Panc1 (cell line): ENCODE data around the gene CCAR1.

ENCODE experiments used
- POLR2AphosphoS5 ChIP-seq: IDR thresholded peaks from 2 replicates; pipeline ENCODE4 v1.6.1; 2012; ENCODE audit warnings: mild to moderate bottlenecking, low read depth, low read length, moderate library complexity
- REST ChIP-seq, 2 experiments: IDR thresholded peaks; 2 replicates each; pipeline ENCODE4 v1.6.1; 2011 to 2012; ENCODE audit warnings: low read depth in 2 of 2, control low read depth in 1 of 2, low read length in 1 of 2, mild to moderate bottlenecking in 1 of 2, moderate library complexity in 1 of 2; ENCODE audit not compliant: insufficient read depth in 1 of 2
- SIN3A ChIP-seq: IDR thresholded peaks from 2 replicates; pipeline ENCODE4 v1.6.1; 2012; ENCODE audit warnings: low read depth, mild to moderate bottlenecking, low read length, moderate library complexity, borderline replicate concordance; ENCODE audit not compliant: insufficient read depth
- TF ChIP-seq, protein P1 (sequence below): fragments of 450-650 bp; IDR thresholded peaks from 2 replicates; pipeline ENCODE4 v1.5.1; 2017; ENCODE audit warnings: mild to moderate bottlenecking

GRCh38 chr10:68696018-68696417 lies 25.0 kb upstream of the CCAR1 start:
- TF ChIP-seq POLR2AphosphoS5 (no peak), REST (IDR thresholded peaks at IDR 0.05; ENCODE audit: insufficient read depth in 1 of 2, low read depth in 2 of 2, low read length in 1 of 2) (no peak), SIN3A (no peak)
- TF ChIP-seq, protein P1, sequence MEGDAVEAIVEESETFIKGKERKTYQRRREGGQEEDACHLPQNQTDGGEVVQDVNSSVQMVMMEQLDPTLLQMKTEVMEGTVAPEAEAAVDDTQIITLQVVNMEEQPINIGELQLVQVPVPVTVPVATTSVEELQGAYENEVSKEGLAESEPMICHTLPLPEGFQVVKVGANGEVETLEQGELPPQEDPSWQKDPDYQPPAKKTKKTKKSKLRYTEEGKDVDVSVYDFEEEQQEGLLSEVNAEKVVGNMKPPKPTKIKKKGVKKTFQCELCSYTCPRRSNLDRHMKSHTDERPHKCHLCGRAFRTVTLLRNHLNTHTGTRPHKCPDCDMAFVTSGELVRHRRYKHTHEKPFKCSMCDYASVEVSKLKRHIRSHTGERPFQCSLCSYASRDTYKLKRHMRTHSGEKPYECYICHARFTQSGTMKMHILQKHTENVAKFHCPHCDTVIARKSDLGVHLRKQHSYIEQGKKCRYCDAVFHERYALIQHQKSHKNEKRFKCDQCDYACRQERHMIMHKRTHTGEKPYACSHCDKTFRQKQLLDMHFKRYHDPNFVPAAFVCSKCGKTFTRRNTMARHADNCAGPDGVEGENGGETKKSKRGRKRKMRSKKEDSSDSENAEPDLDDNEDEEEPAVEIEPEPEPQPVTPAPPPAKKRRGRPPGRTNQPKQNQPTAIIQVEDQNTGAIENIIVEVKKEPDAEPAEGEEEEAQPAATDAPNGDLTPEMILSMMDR: no peak
